Measurements from ENCODE around the gene ALDOB. TPM values are rescaled to one million over a fixed set of nuclear protein-coding genes. Genes with fewer than 3 reads are reported as not detected.
"Not testable (repeated sequence)": the region's sequence is repeated elsewhere in the genome, so short reads cannot be mapped to it uniquely, and the experiment has no call there.

ALDOB gene
- polyA plus RNA-seq, 3 donors, result 742 to 756 (median 745) TPM

GRCh38 chr9:101394687-101395086 is 40.9 kb downstream of the ALDOB start:
- no peak for DNase-seq

GRCh38 chr9:101393135-101393534 is 42.4 kb downstream of the ALDOB start:
- DNase-seq, result no peak

- no peak for DNase-seq
These were observed 47.0 kb downstream of the ALDOB start for GRCh38 chr9:101388507-101388993.

- DNase-seq, result no peak
These were observed 47.6 kb downstream of the ALDOB start for GRCh38 chr9:101387871-101388506.

GRCh38 chr9:101384873-101385536 is 50.6 kb downstream of the ALDOB start, which contains the start of gene BAAT:
Gene BAAT (minus strand): TSS chr9:101385006. CDS start chr9:101371404, 13,602 bp downstream.
- not testable (repeated sequence) for DNase-seq

GRCh38 chr9:101383361-101383760 is 52.2 kb downstream of the ALDOB start:
- DNase-seq, result no peak

GRCh38 chr9:101381833-101382342 is 53.7 kb downstream of the ALDOB start:
- no peak for DNase-seq

GRCh38 chr9:101381118-101381517 is 54.5 kb downstream of the ALDOB start:
- no peak for DNase-seq

GRCh38 chr9:101380295-101380694 is 55.3 kb downstream of the ALDOB start:
- DNase-seq, result no peak

- no peak for DNase-seq
These were observed 59.3 kb downstream of the ALDOB start for GRCh38 chr9:101376111-101376848.

- no peak for DNase-seq
These were observed 60.0 kb downstream of the ALDOB start for GRCh38 chr9:101375546-101375945.

- no peak for DNase-seq
These were observed 63.1 kb downstream of the ALDOB start for GRCh38 chr9:101372327-101373118.

GRCh38 chr9:101371813-101372212 is 63.8 kb downstream of the ALDOB start:
- DNase-seq, result no peak

Other genes starting within 250 kb of the ALDOB start
- gene BAAT, start 50.8 kb downstream of the ALDOB start, polyA plus RNA-seq (ENCODE audit: insufficient read length in 3 of 3), result under 1 TPM; 0.31 to 0.47 (median 0.42) TPM
- 10 to 100 TPM; 21.7 to 24.4 (median 23.7) TPM for gene MRPL50, start 37.2 kb downstream of the ALDOB start, polyA plus RNA-seq (ENCODE audit: insufficient read length in 3 of 3)
- 10 to 100 TPM; 38.9 to 49.8 (median 44.3) TPM for gene ZNF189, start 36.9 kb downstream of the ALDOB start, polyA plus RNA-seq (ENCODE audit: insufficient read length in 3 of 3)
- 10 to 100 TPM; 56.2 to 70.5 (median 60.6) TPM for gene RNF20, start 98.1 kb upstream of the ALDOB start, polyA plus RNA-seq (ENCODE audit: insufficient read length in 3 of 3)
- under 1 TPM in 2 of 3 donors, not detected in 1; 0.10 TPM for gene PPP3R2, start 159.2 kb upstream of the ALDOB start, polyA plus RNA-seq (ENCODE audit: insufficient read length in 3 of 3)